ENCODE results near the gene NOD2.

DNA sequence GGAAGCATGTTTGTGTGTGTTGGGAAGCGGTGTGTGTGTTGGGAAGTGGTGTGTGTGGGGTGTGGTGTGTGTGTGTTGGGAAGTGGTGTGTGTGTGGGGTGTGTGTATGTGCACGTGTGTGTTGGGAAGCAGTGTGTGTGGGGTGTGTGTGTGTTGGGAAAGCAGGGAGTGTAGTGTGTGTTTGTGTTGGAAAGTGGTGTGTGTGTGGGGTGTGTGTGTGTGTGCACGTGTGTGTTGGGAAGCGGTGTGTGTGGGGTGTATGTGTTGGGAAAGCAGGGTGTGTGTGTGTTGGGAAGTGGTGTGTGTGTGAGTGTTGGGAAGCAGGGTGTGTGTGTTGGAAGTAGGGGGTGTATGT is 785 bp upstream of the NOD2 start:
- TF ChIP-seq, protein P1, sequence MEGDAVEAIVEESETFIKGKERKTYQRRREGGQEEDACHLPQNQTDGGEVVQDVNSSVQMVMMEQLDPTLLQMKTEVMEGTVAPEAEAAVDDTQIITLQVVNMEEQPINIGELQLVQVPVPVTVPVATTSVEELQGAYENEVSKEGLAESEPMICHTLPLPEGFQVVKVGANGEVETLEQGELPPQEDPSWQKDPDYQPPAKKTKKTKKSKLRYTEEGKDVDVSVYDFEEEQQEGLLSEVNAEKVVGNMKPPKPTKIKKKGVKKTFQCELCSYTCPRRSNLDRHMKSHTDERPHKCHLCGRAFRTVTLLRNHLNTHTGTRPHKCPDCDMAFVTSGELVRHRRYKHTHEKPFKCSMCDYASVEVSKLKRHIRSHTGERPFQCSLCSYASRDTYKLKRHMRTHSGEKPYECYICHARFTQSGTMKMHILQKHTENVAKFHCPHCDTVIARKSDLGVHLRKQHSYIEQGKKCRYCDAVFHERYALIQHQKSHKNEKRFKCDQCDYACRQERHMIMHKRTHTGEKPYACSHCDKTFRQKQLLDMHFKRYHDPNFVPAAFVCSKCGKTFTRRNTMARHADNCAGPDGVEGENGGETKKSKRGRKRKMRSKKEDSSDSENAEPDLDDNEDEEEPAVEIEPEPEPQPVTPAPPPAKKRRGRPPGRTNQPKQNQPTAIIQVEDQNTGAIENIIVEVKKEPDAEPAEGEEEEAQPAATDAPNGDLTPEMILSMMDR (conservative IDR thresholded peaks at IDR 0.05) = no peak
- no peak for TF ChIP-seq ZFX (IDR thresholded peaks at IDR 0.05)

All from C4-2B (cell line).